Upper lobe of left lung (tissue), 6 donors: ENCODE measurements around the gene PIP4K2B. TPM values are rescaled to one million over a fixed set of nuclear protein-coding genes. Genes with fewer than 3 reads are reported as not detected.

Experiments used
- ATAC-seq, 2 donors: fragments of 200-7000 bp; cut with Tn5 transposase; one replicate each; pipeline ENCODE4 v1.9.1; 2022; ENCODE audit warnings: mild to moderate bottlenecking in 2 of 2, moderate library complexity in 2 of 2; ENCODE audit not compliant: low FRiP score in 2 of 2
- DNase-seq, 2 donors: peaks; one replicate each; pipeline ENCODE4 v3.0.0-alpha.2; 2019 to 2020
- H3K27ac ChIP-seq, 4 donors: fragments of 200-600 bp; sonication (generic); one replicate each; pipeline ENCODE4 v1.5.1; 2016 to 2019
- H3K27me3 ChIP-seq, 4 donors: fragments of 200-600 bp; sonication (generic); one replicate each; pipeline ENCODE4 v1.5.1; 2017 to 2019
- H3K36me3 ChIP-seq, 4 donors: fragments of 200-600 bp; sonication (generic); one replicate each; pipeline ENCODE4 v1.5.1; 2016 to 2019
- H3K4me1 ChIP-seq, 4 donors: fragments of 200-600 bp; sonication (generic); one replicate each; pipeline ENCODE4 v1.5.1; 2018 to 2019
- H3K4me3 ChIP-seq, 4 donors: fragments of 200-600 bp; sonication (generic); one replicate each; pipeline ENCODE4 v1.5.1; 2017 to 2019; ENCODE audit warnings: mild to moderate bottlenecking in 2 of 4, moderate library complexity in 1 of 4
- H3K9me3 ChIP-seq, 4 donors: fragments of 200-600 bp; sonication (generic); one replicate each; pipeline ENCODE4 v1.5.1; 2018 to 2019
- CTCF ChIP-seq, 6 experiments: fragments of 450-650 bp in 4 of 6; fragments of 200-600 bp in 2 of 6; sonication (generic) in 2 of 6; IDR thresholded peaks; one replicate each; pipeline ENCODE4 v1.5.1; 2016 to 2019; ENCODE audit warnings: antibody characterized with exemption in 6 of 6
- EP300 ChIP-seq, 4 donors: sonication (generic); formaldehyde crosslinking; IDR thresholded peaks; one replicate each; pipeline ENCODE4 v1.5.1; 2017; ENCODE audit warnings: antibody characterized with exemption in 4 of 4, control low read depth in 2 of 4
- POLR2A ChIP-seq, 4 donors: fragments of 450-650 bp; IDR thresholded peaks; one replicate each; pipeline ENCODE4 v1.5.1; 2016 to 2017; ENCODE audit warnings: antibody characterized with exemption in 4 of 4, mild to moderate bottlenecking in 2 of 4
- POLR2AphosphoS5 ChIP-seq, 2 donors: sonication (generic); formaldehyde crosslinking; IDR thresholded peaks; one replicate each; pipeline ENCODE4 v1.5.1; 2017; ENCODE audit warnings: antibody characterized with exemption in 2 of 2
- WGBS, 2 donors: methylation state at CpG; one replicate each; pipeline ENCODE4 v1.1.5; 2017 to 2018; 5-methylcytosine and 5-hydroxymethylcytosine counted together
- total RNA-seq, 6 donors: library from RNA; depleted of rRNA in 4 of 6; stranded (reverse); fragments of >200 nt in 4 of 6; gene quantifications; one replicate each; pipeline versions ENCODE4 v1.1.0 to v1.2.1, GENCODE V29; 2016 to 2021
- donor health status: DM: no; HTN: no; CAD: no; lungs with moderate emphysema.
- donor health status: DM: no; HTN: yes; CAD: no; lungs with severe emphysema.

PIP4K2B gene
- total RNA-seq, 6 donors from 2014 or later = 36.3 to 67.1 (median 38.8) TPM

- no peaks in the 10 kb centered on the region for H3K9me3 ChIP-seq
- TF ChIP-seq CTCF (IDR thresholded peaks at IDR 0.05) (no peak), POLR2AphosphoS5 (IDR thresholded peaks at IDR 0.05) (no peak), POLR2A (IDR thresholded peaks at IDR 0.05) (no peak), EP300 (IDR thresholded peaks at IDR 0.05) (no peak)
- peak in 1 of 2 donors; percentile 54 for DNase-seq
- ATAC-seq = no peak
- no peaks in the 10 kb centered on the region for H3K27me3 ChIP-seq
- H3K4me3 ChIP-seq = no peak overlapping the region
- no peak overlapping the region for H3K27ac ChIP-seq
- peaks cover 14 to 99% (median 76%) of the 10 kb centered on the region in 4 donors for H3K36me3 ChIP-seq
- H3K4me1 ChIP-seq = peaks cover 0 to 8% (median 0%) of the 10 kb centered on the region in 4 donors
- WGBS, 2 donors = 29 to 49% methylated on average over 6 of the region's 6 CpGs
Measured at GRCh38 chr17:38768417-38768816, 30.9 kb downstream of the PIP4K2B start.

GRCh38 chr17:38766341-38766740, 33.0 kb downstream of the PIP4K2B start:
- Histone ChIP-seq H3K4me1 (peaks cover 0 to 8% (median 0%) of the 10 kb centered on the region in 4 donors), H3K9me3 (no peaks in the 10 kb centered on the region), H3K4me3 (no peak overlapping the region), H3K36me3 (peaks cover 20 to 99% (median 79%) of the 10 kb centered on the region in 4 donors), H3K27ac (no peak overlapping the region), H3K27me3 (no peaks in the 10 kb centered on the region)
- TF ChIP-seq POLR2AphosphoS5 (IDR thresholded peaks at IDR 0.05) (no peak), EP300 (IDR thresholded peaks at IDR 0.05) (no peak), CTCF (IDR thresholded peaks at IDR 0.05) (no peak)
- DNase-seq = no peak
- no peak for ATAC-seq
- WGBS, 2 donors = 85 to 95% methylated on average over 5 of the region's 5 CpGs

- Histone ChIP-seq H3K27ac (no peak overlapping the region), H3K4me1 (no peaks in the 10 kb centered on the region), H3K27me3 (no peaks in the 10 kb centered on the region), H3K9me3 (no peaks in the 10 kb centered on the region), H3K36me3 (peaks cover 17 to 99% (median 86%) of the 10 kb centered on the region in 4 donors), H3K4me3 (no peak overlapping the region)
- 85 to 97% methylated on average over 3 of the region's 3 CpGs for WGBS, 2 donors
- TF ChIP-seq CTCF (IDR thresholded peaks at IDR 0.05) (no peak), EP300 (IDR thresholded peaks at IDR 0.05) (no peak), POLR2A (IDR thresholded peaks at IDR 0.05) (no peak), POLR2AphosphoS5 (IDR thresholded peaks at IDR 0.05) (no peak)
- ATAC-seq (no peak), DNase-seq (no peak)
Measured at GRCh38 chr17:38762231-38762630, 37.1 kb downstream of the PIP4K2B start.

- TF ChIP-seq EP300 (IDR thresholded peaks at IDR 0.05) (no peak), POLR2AphosphoS5 (IDR thresholded peaks at IDR 0.05) (no peak), POLR2A (IDR thresholded peaks at IDR 0.05) (no peak), CTCF (IDR thresholded peaks at IDR 0.05) (peak in 2 of 6 experiments; percentile 8 to 15)
- no peak for ATAC-seq
- H3K4me3 ChIP-seq = no peak overlapping the region
- H3K4me1 ChIP-seq = no peaks in the 10 kb centered on the region
- no peaks in the 10 kb centered on the region for H3K9me3 ChIP-seq
- DNase-seq = no peak
- no peaks in the 10 kb centered on the region for H3K27me3 ChIP-seq
- H3K36me3 ChIP-seq = peaks cover 18 to 99% (median 88%) of the 10 kb centered on the region in 4 donors
- WGBS, 2 donors = 76 to 84% methylated on average over 4 of the region's 4 CpGs
- H3K27ac ChIP-seq = no peak overlapping the region
Measured at GRCh38 chr17:38761612-38762011, 37.7 kb downstream of the PIP4K2B start.

- peaks cover 42 to 55% (median 50%) of the 10 kb centered on the region in 4 donors for H3K4me1 ChIP-seq
- peak overlapping the region; percentile 89 to 95 (median 91) for H3K27ac ChIP-seq
- no peaks in the 10 kb centered on the region for H3K9me3 ChIP-seq
- DNase-seq (peak; percentile 32 to 71), ATAC-seq (no peak)
- peaks cover 10 to 36% (median 26%) of the 10 kb centered on the region in 4 donors for H3K36me3 ChIP-seq
- WGBS, 2 donors = 12 to 15% methylated on average over 9 to 16 of the region's 22 CpGs
- TF ChIP-seq POLR2AphosphoS5 (IDR thresholded peaks at IDR 0.05) = no peak
- TF ChIP-seq EP300 (IDR thresholded peaks at IDR 0.05) = no peak
- TF ChIP-seq POLR2A (IDR thresholded peaks at IDR 0.05) = no peak
- no peak for TF ChIP-seq CTCF (IDR thresholded peaks at IDR 0.05)
- peaks cover 0 to 5% (median 2%) of the 10 kb centered on the region in 4 donors for H3K27me3 ChIP-seq
- peak overlapping the region; percentile 77 to 92 (median 84) for H3K4me3 ChIP-seq
Measured at GRCh38 chr17:38753071-38753506, 46.3 kb downstream of the PIP4K2B start.
